GM12878 (cell line): ENCODE data around the gene CHRDL2.

Experiments used
- BHLHE40 ChIP-seq, 2 experiments: fragments of 450-650 bp in 1 of 2; IDR thresholded peaks; 2 replicates each; pipeline ENCODE4 v1.6.1; 2011 to 2017; ENCODE audit warnings: low read depth in 2 of 2, borderline replicate concordance in 1 of 2, improper control_type of control experiment in 1 of 2, low read length in 1 of 2, mild to moderate bottlenecking in 1 of 2
- EZH2 ChIP-seq: IDR thresholded peaks from 2 replicates; pipeline ENCODE4 v1.6.1; 2012; ENCODE audit warnings: low read depth, mild to moderate bottlenecking, control low read depth, inconsistent platforms, low read length, borderline replicate concordance; ENCODE audit not compliant: control insufficient read depth
- KDM1A ChIP-seq: fragments of 200-600 bp; sonication (generic); IDR thresholded peaks from 2 replicates; pipeline ENCODE4 v1.6.1; 2016; ENCODE audit warnings: borderline replicate concordance
- PAX5 ChIP-seq: IDR thresholded peaks from 2 replicates; pipeline ENCODE4 v1.6.1; 2011; ENCODE audit warnings: low read depth, low read length, borderline replicate concordance
- YY1 ChIP-seq: IDR thresholded peaks from 2 replicates; pipeline ENCODE4 v1.6.1; 2011; ENCODE audit warnings: low read depth, mild to moderate bottlenecking, low read length
- ZNF384 ChIP-seq: IDR thresholded peaks from 2 replicates; pipeline ENCODE4 v1.6.1; 2012; ENCODE audit warnings: low read depth, mild to moderate bottlenecking, low read length, improper control_type of control experiment, borderline replicate concordance
- TF ChIP-seq, protein P1 (sequence below), 3 experiments: IDR thresholded peaks in 2 of 3; conservative IDR thresholded peaks in 1 of 3; 2 replicates each; pipeline ENCODE4 v1.5.1; 2011; ENCODE audit warnings: low read depth in 3 of 3, low read length in 3 of 3, mild to moderate bottlenecking in 3 of 3, control low read depth in 2 of 3, moderate library complexity in 2 of 3, inconsistent platforms in 1 of 3, mixed read lengths in 1 of 3; ENCODE audit not compliant: control insufficient read depth in 2 of 3, insufficient read depth in 1 of 3; ENCODE audit errors: extremely low read depth in 1 of 3
- TF ChIP-seq, protein P2 (sequence below): fragments of 450-650 bp; IDR thresholded peaks from 2 replicates; pipeline ENCODE4 v1.6.1; 2017; ENCODE audit warnings: mild to moderate bottlenecking

GRCh38 chr11:74780248-74781005 is 49.2 kb upstream of the CHRDL2 start:
- TF ChIP-seq, protein P1, sequence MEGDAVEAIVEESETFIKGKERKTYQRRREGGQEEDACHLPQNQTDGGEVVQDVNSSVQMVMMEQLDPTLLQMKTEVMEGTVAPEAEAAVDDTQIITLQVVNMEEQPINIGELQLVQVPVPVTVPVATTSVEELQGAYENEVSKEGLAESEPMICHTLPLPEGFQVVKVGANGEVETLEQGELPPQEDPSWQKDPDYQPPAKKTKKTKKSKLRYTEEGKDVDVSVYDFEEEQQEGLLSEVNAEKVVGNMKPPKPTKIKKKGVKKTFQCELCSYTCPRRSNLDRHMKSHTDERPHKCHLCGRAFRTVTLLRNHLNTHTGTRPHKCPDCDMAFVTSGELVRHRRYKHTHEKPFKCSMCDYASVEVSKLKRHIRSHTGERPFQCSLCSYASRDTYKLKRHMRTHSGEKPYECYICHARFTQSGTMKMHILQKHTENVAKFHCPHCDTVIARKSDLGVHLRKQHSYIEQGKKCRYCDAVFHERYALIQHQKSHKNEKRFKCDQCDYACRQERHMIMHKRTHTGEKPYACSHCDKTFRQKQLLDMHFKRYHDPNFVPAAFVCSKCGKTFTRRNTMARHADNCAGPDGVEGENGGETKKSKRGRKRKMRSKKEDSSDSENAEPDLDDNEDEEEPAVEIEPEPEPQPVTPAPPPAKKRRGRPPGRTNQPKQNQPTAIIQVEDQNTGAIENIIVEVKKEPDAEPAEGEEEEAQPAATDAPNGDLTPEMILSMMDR (IDR thresholded peaks at IDR 0.05 in 2 of 3, conservative IDR thresholded peaks at IDR 0.05 in 1 of 3; ENCODE audit: control insufficient read depth in 2 of 3, extremely low read depth in 1 of 3, insufficient read depth in 1 of 3, low read depth in 3 of 3, low read length in 3 of 3) = no peak
- no peak for TF ChIP-seq BHLHE40 (IDR thresholded peaks at IDR 0.05; ENCODE audit: borderline replicate concordance in 1 of 2, low read depth in 2 of 2, low read length in 1 of 2)
- TF ChIP-seq PAX5 = no peak
- TF ChIP-seq, protein P2, sequence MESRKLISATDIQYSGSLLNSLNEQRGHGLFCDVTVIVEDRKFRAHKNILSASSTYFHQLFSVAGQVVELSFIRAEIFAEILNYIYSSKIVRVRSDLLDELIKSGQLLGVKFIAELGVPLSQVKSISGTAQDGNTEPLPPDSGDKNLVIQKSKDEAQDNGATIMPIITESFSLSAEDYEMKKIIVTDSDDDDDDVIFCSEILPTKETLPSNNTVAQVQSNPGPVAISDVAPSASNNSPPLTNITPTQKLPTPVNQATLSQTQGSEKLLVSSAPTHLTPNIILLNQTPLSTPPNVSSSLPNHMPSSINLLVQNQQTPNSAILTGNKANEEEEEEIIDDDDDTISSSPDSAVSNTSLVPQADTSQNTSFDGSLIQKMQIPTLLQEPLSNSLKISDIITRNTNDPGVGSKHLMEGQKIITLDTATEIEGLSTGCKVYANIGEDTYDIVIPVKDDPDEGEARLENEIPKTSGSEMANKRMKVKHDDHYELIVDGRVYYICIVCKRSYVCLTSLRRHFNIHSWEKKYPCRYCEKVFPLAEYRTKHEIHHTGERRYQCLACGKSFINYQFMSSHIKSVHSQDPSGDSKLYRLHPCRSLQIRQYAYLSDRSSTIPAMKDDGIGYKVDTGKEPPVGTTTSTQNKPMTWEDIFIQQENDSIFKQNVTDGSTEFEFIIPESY = no peak
- TF ChIP-seq KDM1A = no peak
- TF ChIP-seq EZH2 = no peak
- TF ChIP-seq ZNF384 = no peak
- TF ChIP-seq YY1 = no peak
